ENCODE results near the gene SMAD7.

SMAD7 gene

GRCh38 chr18:48904847-48905394, 45.8 kb downstream of the SMAD7 start:
- no peak overlapping the region for H3K27ac ChIP-seq
- TF ChIP-seq CTCF (conservative IDR thresholded peaks at IDR 0.05) = no peak

GRCh38 chr18:48904091-48904490, 46.7 kb downstream of the SMAD7 start:
- H3K27ac ChIP-seq = no peak overlapping the region
- no peak for TF ChIP-seq CTCF (conservative IDR thresholded peaks at IDR 0.05)

- TF ChIP-seq CTCF (conservative IDR thresholded peaks at IDR 0.05) = no peak
- no peak overlapping the region for H3K27ac ChIP-seq
These were observed 47.7 kb downstream of the SMAD7 start for GRCh38 chr18:48902856-48903601.

GRCh38 chr18:48902023-48902855, 48.5 kb downstream of the SMAD7 start:
- no peak overlapping the region for H3K27ac ChIP-seq
- TF ChIP-seq CTCF (conservative IDR thresholded peaks at IDR 0.05) = no peak

- TF ChIP-seq CTCF (conservative IDR thresholded peaks at IDR 0.05) = no peak
- H3K27ac ChIP-seq = no peak overlapping the region
These were observed 49.4 kb downstream of the SMAD7 start for GRCh38 chr18:48901145-48902022.

GRCh38 chr18:48900469-48900868, 50.3 kb downstream of the SMAD7 start:
- no peak for TF ChIP-seq CTCF (conservative IDR thresholded peaks at IDR 0.05)
- H3K27ac ChIP-seq = no peak overlapping the region

Data from VCaP (cell line).